ENCODE data around the gene NBEAL2. TPM values are rescaled to one million over a fixed set of nuclear protein-coding genes. Genes with fewer than 3 reads are reported as not detected.

The NBEAL2 gene
- total RNA-seq, 1 donor from 2014 or later = 202 TPM

GRCh38 chr3:47006145-47006651 is 26.7 kb downstream of the NBEAL2 start:
- no peak overlapping the region for H3K27ac Mint-ChIP-seq (ENCODE audit: unreplicated experiment)
- peaks cover 3% of the 10 kb centered on the region for H3K4me1 Mint-ChIP-seq (ENCODE audit: unreplicated experiment)
- TF ChIP-seq, protein P1, sequence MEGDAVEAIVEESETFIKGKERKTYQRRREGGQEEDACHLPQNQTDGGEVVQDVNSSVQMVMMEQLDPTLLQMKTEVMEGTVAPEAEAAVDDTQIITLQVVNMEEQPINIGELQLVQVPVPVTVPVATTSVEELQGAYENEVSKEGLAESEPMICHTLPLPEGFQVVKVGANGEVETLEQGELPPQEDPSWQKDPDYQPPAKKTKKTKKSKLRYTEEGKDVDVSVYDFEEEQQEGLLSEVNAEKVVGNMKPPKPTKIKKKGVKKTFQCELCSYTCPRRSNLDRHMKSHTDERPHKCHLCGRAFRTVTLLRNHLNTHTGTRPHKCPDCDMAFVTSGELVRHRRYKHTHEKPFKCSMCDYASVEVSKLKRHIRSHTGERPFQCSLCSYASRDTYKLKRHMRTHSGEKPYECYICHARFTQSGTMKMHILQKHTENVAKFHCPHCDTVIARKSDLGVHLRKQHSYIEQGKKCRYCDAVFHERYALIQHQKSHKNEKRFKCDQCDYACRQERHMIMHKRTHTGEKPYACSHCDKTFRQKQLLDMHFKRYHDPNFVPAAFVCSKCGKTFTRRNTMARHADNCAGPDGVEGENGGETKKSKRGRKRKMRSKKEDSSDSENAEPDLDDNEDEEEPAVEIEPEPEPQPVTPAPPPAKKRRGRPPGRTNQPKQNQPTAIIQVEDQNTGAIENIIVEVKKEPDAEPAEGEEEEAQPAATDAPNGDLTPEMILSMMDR (IDR thresholded peaks at IDR 0.05; ENCODE audit: unreplicated experiment) = no peak
- H3K27me3 Mint-ChIP-seq (ENCODE audit: unreplicated experiment) = peaks cover 6% of the 10 kb centered on the region
- peaks cover 34% of the 10 kb centered on the region for H3K36me3 Mint-ChIP-seq (ENCODE audit: low read depth, unreplicated experiment)
- H3K4me3 Mint-ChIP-seq (ENCODE audit: unreplicated experiment) = peak overlapping the region; percentile 59
- H3K9me3 Mint-ChIP-seq (ENCODE audit: unreplicated experiment) = no peaks in the 10 kb centered on the region
- no peak for DNase-seq (ENCODE audit: low spot score)

DNA sequence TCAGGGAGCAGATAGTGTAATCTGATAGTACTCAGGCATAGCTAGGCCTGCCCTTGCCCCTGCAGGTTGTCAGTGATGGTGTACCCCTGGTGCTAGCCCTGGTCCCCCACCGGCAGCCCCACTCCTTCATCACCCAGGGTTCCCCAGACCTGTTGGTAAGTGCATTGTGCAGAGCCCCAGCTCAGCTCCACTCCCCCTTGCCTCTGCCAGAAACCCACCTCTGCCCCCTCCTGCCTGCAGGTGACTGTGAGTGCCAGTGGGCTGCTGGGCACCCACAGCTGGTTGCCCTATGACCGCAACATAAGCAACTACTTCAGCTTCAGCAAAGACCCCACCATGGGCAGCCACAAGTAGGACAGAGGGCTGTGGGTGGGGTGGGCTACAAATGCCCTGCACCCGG is 27.5 kb downstream of the NBEAL2 start:
- no peak overlapping the region for H3K27ac Mint-ChIP-seq (ENCODE audit: unreplicated experiment)
- H3K36me3 Mint-ChIP-seq (ENCODE audit: low read depth, unreplicated experiment) = peaks cover 36% of the 10 kb centered on the region
- H3K27me3 Mint-ChIP-seq (ENCODE audit: unreplicated experiment) = peaks cover 6% of the 10 kb centered on the region
- no peak overlapping the region for H3K4me3 Mint-ChIP-seq (ENCODE audit: unreplicated experiment)
- no peak for DNase-seq (ENCODE audit: low spot score)
- no peaks in the 10 kb centered on the region for H3K9me3 Mint-ChIP-seq (ENCODE audit: unreplicated experiment)
- peaks cover 3% of the 10 kb centered on the region for H3K4me1 Mint-ChIP-seq (ENCODE audit: unreplicated experiment)
- TF ChIP-seq, protein P1 (IDR thresholded peaks at IDR 0.05; ENCODE audit: unreplicated experiment) = no peak

- Mint-ChIP-seq H3K4me3 (ENCODE audit: unreplicated experiment) (no peak overlapping the region), H3K9me3 (ENCODE audit: unreplicated experiment) (no peaks in the 10 kb centered on the region), H3K36me3 (ENCODE audit: low read depth, unreplicated experiment) (peaks cover 33% of the 10 kb centered on the region), H3K4me1 (ENCODE audit: unreplicated experiment) (peaks cover 3% of the 10 kb centered on the region), H3K27ac (ENCODE audit: unreplicated experiment) (no peak overlapping the region), H3K27me3 (ENCODE audit: unreplicated experiment) (peaks cover 4% of the 10 kb centered on the region)
- peak; percentile 4 for DNase-seq (ENCODE audit: low spot score)
- TF ChIP-seq, protein P1 (IDR thresholded peaks at IDR 0.05; ENCODE audit: unreplicated experiment) = no peak
These were observed 28.2 kb downstream of the NBEAL2 start for GRCh38 chr3:47007482-47008233.

- Mint-ChIP-seq H3K4me1 (ENCODE audit: unreplicated experiment) (peaks cover 3% of the 10 kb centered on the region), H3K4me3 (ENCODE audit: unreplicated experiment) (peak overlapping the region; percentile 77), H3K36me3 (ENCODE audit: low read depth, unreplicated experiment) (peaks cover 33% of the 10 kb centered on the region), H3K9me3 (ENCODE audit: unreplicated experiment) (no peaks in the 10 kb centered on the region), H3K27me3 (ENCODE audit: unreplicated experiment) (peaks cover 4% of the 10 kb centered on the region), H3K27ac (ENCODE audit: unreplicated experiment) (no peak overlapping the region)
- peak; percentile 3 for DNase-seq (ENCODE audit: low spot score)
- TF ChIP-seq, protein P1 (IDR thresholded peaks at IDR 0.05; ENCODE audit: unreplicated experiment) = no peak
These were observed 28.8 kb downstream of the NBEAL2 start for GRCh38 chr3:47008234-47008796.

GRCh38 chr3:47008851-47009224 is 29.4 kb downstream of the NBEAL2 start:
- TF ChIP-seq, protein P1 (IDR thresholded peaks at IDR 0.05; ENCODE audit: unreplicated experiment) = no peak
- no peak for DNase-seq (ENCODE audit: low spot score)
- Mint-ChIP-seq H3K9me3 (ENCODE audit: unreplicated experiment) (no peaks in the 10 kb centered on the region), H3K27me3 (ENCODE audit: unreplicated experiment) (peaks cover 4% of the 10 kb centered on the region), H3K36me3 (ENCODE audit: low read depth, unreplicated experiment) (peaks cover 30% of the 10 kb centered on the region), H3K4me3 (ENCODE audit: unreplicated experiment) (peak overlapping the region; percentile 77), H3K27ac (ENCODE audit: unreplicated experiment) (no peak overlapping the region), H3K4me1 (ENCODE audit: unreplicated experiment) (peaks cover 3% of the 10 kb centered on the region)
